ENCODE results near the gene SSH3.

SSH3 gene

DNA sequence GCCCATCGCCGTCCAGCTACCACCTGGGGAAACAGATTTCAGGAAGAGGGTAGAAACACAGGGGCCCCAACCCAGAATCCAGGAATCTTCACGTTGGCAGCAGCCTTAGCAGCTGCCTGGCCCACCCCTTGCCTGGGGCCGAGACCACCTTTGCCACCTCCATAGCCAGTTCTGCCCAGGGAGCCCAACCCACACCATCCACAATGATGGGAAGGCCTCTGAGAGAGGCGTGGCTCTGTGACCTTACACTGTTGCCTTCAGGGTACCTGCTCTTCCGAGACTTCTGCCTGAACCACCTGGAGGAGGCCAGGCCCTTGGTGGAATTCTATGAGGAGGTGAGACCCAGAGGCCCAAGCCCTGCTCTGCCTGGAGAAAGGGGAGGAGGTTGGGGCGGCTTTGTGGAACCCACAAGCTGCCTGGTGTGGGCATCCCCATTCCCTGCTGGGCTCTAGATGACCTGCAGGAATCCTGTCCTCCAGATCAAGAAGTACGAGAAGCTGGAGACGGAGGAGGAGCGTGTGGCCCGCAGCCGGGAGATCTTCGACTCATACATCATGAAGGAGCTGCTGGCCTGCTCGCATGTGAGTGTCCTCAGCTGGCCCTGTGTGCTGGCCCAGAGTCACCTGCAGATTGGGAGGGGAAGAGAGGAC is 24.3 kb upstream of the SSH3 start:
- in situ Hi-C loops (cut with MboI; ENCODE audit: low sequenced_read_pairs): no loop called here

DNA sequence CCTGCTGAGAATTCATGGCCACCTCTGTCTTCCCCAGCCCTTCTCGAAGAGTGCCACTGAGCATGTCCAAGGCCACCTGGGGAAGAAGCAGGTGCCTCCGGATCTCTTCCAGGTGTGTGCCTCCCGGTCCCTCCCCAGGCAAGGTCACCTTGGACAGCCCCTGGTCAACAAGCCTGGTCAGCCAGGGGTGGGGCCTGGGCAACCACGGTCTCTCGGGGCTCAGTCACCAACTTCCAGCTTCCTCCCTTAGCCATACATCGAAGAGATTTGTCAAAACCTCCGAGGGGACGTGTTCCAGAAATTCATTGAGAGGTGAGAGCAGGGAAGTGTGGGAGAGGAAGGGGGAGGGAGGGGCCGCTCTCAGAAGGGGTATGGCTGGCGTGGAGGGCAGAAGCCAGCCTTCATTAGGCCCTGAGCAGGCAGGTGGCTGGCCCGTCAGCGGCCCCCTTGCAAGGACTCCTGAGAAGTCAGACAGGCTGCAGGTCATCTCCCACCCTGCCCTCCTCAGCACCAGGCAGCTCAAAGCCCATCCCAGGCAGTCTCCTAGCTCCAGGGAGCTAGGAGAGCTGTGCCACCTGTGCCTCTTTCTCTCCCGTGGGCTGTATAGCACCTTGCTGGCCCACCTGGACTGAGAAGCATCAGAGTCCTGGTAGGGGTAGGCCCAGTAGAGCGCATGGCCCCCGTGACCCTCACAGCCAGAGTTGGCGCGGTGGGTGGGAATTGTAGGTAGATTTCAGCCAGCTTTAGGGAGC is 23.6 kb upstream of the SSH3 start:
- in situ Hi-C loops (cut with MboI; ENCODE audit: low sequenced_read_pairs): no loop called here

- in situ Hi-C loops (cut with MboI; ENCODE audit: low sequenced_read_pairs): no loop called here
These were observed 23.0 kb upstream of the SSH3 start for GRCh38 chr11:67280341-67280787.

DNA sequence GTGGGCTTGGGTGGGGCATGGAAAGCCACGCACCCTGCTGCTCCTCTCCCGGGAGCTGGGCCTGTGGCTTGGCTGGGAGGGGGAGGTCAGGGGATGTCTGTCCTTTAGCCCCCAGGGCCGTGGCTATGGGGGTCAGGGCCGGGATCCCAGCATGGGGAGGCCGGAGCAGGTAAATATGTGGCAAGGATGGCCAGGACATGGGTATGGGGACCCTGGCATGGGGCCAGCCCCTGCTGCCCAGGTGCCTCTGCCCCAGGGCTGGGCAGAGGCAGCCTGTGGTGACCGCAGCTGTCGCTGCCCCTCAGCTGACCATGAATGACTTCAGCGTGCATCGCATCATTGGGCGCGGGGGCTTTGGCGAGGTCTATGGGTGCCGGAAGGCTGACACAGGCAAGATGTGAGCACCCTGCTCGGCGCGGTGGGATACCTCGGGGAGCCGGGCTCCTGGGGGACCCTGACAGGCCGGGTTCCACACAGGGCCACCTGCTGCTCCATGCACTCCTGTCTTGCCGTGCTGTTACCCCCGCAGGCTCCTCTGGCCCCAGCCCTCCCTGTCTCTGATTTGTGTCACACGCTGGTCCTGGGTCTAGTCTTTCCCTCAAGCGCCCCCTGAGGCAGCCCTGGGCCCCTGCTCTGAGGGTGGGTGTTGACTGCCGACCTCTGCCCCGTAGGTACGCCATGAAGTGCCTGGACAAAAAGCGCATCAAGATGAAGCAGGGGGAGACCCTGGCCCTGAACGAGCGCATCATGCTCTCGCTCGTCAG is 22.4 kb upstream of the SSH3 start:
- in situ Hi-C loops (cut with MboI; ENCODE audit: low sequenced_read_pairs): no loop called here

DNA sequence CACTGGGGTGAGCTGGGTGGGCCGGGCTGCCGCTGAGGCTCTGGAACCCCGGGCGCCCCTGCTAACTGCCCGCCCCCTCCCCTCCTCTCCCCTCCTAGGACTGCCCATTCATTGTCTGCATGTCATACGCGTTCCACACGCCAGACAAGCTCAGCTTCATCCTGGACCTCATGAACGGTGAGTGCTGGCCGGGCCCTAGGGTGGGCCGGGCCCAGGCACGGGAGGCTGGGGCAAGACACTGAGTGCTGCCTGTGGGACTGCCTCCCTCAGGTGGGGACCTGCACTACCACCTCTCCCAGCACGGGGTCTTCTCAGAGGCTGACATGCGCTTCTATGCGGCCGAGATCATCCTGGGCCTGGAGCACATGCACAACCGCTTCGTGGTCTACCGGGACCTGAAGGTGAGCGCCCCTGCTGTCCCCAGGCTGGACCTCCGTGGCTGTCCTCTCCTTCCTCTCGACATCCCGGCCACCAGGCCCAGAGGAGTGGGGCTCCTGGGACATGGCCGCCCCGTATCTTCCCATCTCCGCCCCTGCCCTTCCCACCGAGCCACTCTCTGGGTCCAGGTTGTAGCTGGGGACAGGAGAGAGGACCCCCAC is 21.7 kb upstream of the SSH3 start:
- in situ Hi-C loops (cut with MboI; ENCODE audit: low sequenced_read_pairs): no loop called here

DNA sequence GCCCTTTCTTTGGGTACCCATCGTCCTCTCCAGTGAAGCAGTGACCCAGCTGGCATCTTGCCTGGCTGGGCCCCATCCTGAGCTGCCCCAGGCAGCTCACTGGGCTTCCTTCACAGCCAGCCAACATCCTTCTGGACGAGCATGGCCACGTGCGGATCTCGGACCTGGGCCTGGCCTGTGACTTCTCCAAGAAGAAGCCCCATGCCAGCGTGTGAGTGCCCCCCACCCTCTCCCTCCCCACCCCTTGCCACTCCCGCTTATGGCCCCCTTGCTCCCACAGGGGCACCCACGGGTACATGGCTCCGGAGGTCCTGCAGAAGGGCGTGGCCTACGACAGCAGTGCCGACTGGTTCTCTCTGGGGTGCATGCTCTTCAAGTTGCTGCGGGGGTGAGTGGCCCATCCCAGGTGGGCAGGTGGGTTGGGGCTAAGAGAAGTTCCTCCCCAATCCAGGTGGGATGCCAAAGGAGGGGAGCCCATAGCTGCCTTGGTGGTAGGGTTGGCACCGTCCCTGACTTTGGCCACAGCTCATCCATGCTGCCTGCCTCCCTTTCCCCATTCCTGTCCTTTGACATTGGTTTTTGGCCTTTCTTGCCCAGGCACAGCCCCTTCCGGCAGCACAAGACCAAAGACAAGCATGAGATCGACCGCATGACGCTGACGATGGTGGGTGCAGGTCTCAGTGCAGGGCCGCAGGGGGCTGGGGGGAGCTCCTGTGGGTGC is 21.0 kb upstream of the SSH3 start:
- in situ Hi-C loops (cut with MboI; ENCODE audit: low sequenced_read_pairs): no loop called here

DNA sequence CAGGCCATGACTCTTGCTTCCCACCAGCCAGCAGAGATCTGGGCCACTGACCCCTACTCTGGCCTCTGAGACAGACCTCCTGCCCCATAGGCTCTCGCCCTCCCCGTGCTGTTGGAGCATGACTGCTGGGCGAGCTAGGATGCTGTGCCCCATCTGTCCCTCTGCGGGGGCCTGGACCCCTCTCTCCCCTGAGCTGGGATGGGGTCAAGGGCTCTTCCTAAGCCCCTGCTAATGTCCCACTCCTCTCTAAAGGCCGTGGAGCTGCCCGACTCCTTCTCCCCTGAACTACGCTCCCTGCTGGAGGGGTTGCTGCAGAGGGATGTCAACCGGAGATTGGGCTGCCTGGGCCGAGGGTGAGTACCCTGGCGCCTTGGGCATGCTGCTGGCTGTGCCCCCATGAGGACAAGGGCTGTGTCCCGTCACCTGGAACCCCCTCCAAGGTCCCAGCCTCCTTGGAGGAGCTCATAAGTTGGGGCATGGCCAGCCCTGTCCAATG is 20.4 kb upstream of the SSH3 start:
- in situ Hi-C loops (cut with MboI; ENCODE audit: low sequenced_read_pairs): no loop called here

GRCh38 chr11:67283481-67283963 is 19.8 kb upstream of the SSH3 start:
- in situ Hi-C loops (cut with MboI; ENCODE audit: low sequenced_read_pairs): no loop called here

- in situ Hi-C loops (cut with MboI; ENCODE audit: low sequenced_read_pairs): no loop called here
These were observed 18.4 kb upstream of the SSH3 start for GRCh38 chr11:67284811-67285540.

DNA sequence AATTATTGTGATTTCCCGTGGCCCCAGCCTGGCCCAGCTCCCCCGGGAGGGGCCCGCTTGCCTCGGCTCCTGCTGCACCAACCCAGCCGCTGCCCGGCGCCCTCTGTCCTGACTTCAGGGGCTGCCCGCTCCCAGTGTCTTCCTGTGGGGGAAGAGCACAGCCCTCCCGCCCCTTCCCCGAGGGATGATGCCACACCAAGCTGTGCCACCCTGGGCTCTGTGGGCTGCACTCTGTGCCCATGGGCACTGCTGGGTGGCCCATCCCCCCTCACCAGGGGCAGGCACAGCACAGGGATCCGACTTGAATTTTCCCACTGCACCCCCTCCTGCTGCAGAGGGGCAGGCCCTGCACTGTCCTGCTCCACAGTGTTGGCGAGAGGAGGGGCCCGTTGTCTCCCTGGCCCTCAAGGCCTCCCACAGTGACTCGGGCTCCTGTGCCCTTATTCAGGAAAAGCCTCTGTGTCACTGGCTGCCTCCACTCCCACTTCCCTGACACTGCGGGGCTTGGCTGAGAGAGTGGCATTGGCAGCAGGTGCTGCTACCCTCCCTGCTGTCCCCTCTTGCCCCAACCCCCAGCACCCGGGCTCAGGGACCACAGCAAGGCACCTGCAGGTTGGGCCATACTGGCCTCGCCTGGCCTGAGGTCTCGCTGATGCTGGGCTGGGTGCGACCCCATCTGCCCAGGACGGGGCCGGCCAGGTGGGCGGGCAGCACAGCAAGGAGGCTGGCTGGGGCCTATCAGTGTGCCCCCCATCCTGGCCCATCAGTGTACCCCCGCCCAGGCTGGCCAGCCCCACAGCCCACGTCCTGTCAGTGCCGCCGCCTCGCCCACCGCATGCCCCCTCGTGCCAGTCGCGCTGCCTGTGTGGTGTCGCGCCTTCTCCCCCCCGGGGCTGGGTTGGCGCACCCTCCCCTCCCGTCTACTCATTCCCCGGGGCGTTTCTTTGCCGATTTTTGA is 17.5 kb upstream of the SSH3 start:
- in situ Hi-C loops (cut with MboI; ENCODE audit: low sequenced_read_pairs): no loop called here

DNA sequence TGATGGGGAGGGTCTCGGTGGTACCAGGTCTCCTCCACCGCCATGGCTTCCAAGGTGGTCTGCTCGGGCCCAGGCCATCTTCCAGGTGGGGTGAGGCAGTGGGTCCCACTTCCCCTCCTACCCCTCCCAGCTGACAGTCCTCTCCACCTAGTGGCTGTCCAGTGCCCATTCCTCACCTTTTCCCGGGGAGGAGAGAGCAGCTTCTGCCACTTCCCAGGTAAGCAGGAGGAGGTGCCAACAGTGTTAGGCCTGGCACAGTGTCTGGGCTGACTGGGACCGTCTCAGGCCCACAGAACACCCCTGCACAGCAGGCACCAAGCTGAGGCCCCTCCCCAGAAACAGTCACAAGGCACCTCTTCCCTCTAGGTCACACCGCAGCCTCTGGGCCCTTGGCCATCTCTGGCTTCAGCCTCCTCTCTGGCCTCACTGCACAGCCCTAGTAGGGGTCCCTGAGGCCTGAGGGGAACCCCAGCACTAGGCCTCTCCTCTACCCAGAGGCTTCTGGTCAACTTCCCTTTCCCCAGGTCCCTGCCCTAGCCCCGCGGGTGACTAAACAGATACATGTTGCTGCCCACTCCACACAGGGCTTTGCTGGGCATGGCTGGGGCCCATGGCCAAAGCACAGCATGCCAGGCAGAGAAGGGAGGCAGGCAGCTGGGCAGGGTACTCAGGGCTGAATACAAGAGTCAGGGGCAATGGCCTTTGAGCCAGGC is 16.6 kb upstream of the SSH3 start:
- in situ Hi-C loops (cut with MboI; ENCODE audit: low sequenced_read_pairs): no loop called here

- in situ Hi-C loops (cut with MboI; ENCODE audit: low sequenced_read_pairs): no loop called here
These were observed 15.8 kb upstream of the SSH3 start for GRCh38 chr11:67287355-67288197.

GRCh38 chr11:67288198-67288451 is 15.2 kb upstream of the SSH3 start:
- in situ Hi-C loops (cut with MboI; ENCODE audit: low sequenced_read_pairs): no loop called here

DNA sequence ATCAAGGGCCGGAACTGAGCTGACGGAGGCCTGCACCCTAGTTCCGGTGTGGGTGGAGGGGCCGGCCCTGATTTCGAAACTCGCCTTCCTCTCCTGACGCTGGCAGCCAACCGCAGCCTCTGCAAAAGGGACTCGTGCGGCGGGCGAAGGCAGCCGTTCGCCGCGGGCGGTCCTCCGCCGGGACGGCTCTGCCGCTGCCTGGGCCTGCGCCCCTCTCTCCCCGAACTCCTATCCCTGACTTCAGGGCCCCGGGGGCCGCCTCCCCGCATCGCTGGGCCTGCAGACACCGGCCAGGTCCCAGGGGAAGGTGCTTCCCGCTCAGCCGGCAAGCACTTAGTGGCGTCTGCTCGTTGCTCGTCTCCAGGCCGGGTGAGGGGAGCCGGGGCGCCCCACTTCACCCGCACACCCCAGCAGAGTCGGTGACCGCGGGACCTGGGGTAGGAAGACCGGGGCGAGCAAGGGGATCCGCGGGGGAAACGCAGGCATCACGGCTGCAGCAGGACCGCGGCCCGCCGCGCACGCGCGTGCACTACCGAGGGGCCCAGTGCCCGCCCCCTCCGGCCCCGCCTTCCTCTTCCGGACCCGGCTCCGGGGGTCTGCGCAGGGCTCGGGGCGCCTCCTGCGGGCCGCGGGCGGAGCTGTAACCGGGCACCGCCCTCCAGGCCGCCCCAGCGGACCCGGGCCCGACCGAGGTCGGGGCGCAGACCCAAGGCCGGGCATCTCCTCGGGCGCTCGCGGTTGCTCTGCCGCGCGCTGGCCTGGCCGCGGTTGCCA is 14.7 kb upstream of the SSH3 start:
- in situ Hi-C loops (cut with MboI; ENCODE audit: low sequenced_read_pairs): no loop called here

GRCh38 chr11:67289226-67289650 is 14.1 kb upstream of the SSH3 start, which contains the start of gene ANKRD13D:
Gene ANKRD13D (plus strand): TSS chr11:67289303. CDS start chr11:67289461, 158 bp downstream.
- in situ Hi-C loops (cut with MboI; ENCODE audit: low sequenced_read_pairs): no loop called here

DNA sequence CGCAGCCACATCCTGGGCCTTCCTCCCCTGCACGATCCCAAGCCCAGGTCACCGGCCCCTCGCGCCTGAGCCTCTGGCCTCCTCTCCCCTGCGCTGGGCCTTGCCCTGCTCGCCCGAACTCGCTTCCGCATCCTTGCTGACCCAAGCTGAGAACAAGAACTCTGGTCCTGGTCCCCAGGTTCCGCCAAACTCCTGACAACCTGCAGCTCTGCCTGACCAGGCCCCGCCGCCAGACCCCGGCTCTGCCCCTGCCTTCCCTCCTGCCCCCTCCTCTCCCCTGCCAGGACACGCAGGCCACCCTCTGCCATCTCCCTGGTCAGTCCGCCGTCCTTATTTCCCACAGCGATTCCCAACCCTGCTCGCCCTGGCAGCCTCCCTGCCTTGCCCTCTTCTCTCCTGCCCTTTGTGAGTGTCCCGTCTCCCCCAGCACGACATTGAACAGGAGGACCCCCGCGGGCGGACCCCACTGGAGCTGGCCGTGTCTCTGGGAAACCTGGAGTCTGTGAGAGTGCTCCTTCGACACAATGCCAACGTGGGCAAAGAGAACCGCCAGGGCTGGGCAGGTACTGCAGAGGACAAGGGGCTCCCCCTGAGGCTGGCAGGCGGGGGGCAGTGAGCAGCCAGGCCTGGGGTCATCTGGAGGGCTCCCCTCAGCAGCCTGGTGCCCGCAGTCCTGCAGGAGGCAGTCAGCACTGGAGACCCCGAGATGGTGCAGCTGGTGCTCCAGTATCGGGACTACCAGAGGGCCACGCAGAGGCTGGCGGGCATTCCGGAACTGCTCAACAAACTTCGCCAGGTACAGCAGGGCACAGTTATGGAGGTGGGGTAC is 13.5 kb upstream of the SSH3 start:
- in situ Hi-C loops (cut with MboI; ENCODE audit: low sequenced_read_pairs): no loop called here
